ENCODE results near the gene SLC22A1. TPM values are rescaled to one million over a fixed set of nuclear protein-coding genes. Genes with fewer than 3 reads are reported as not detected.

Gene SLC22A1
- total RNA-seq, 1 donor from 2014 or later: 2.0 TPM

DNA sequence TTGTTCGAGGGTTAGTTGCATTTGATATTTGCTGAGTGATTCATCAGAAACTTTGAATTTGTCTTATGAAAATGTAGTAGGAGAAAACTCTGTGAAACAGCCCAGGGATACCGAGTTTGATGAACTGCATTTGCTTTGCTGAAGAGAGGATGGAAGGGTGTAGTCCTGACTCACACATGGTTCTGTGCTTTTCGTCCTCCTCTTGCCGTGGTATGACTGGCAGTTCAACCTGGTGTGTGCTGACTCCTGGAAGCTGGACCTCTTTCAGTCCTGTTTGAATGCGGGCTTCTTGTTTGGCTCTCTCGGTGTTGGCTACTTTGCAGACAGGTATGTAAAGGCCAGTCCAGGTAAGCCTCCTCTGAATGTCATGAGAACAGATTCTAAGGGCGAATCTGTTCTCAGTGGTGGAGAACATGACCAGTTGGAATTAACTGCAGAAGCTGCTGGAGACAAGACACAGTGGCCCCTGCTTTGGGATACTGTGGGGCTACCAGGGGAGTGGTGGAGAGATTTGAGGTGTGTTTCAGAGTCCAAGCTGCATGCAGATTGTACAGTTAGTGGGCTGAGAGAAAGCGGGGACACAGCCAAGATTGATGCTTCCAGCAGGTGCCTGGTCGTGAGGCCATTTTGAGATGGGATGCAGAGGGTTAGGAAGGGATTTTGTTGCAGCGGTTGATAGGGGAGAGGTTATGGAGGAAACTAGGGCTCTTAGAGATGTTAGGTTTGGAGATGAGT lies 8.4 kb downstream of the SLC22A1 start:
- Mint-ChIP-seq H3K36me3 (peaks cover 7% of the 10 kb centered on the region), H3K4me1 (no peaks in the 10 kb centered on the region), H3K4me3 (no peak overlapping the region), H3K27me3 (ENCODE audit: low read depth) (no peaks in the 10 kb centered on the region), H3K9me3 (peaks cover 3% of the 10 kb centered on the region), H3K27ac (no peak overlapping the region)
- no peak for DNase-seq (ENCODE audit: low spot score in 2 of 2, unreplicated experiment in 2 of 2)
- TF ChIP-seq, protein P1, sequence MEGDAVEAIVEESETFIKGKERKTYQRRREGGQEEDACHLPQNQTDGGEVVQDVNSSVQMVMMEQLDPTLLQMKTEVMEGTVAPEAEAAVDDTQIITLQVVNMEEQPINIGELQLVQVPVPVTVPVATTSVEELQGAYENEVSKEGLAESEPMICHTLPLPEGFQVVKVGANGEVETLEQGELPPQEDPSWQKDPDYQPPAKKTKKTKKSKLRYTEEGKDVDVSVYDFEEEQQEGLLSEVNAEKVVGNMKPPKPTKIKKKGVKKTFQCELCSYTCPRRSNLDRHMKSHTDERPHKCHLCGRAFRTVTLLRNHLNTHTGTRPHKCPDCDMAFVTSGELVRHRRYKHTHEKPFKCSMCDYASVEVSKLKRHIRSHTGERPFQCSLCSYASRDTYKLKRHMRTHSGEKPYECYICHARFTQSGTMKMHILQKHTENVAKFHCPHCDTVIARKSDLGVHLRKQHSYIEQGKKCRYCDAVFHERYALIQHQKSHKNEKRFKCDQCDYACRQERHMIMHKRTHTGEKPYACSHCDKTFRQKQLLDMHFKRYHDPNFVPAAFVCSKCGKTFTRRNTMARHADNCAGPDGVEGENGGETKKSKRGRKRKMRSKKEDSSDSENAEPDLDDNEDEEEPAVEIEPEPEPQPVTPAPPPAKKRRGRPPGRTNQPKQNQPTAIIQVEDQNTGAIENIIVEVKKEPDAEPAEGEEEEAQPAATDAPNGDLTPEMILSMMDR (IDR thresholded peaks at IDR 0.05; ENCODE audit: unreplicated experiment): no peak

DNA sequence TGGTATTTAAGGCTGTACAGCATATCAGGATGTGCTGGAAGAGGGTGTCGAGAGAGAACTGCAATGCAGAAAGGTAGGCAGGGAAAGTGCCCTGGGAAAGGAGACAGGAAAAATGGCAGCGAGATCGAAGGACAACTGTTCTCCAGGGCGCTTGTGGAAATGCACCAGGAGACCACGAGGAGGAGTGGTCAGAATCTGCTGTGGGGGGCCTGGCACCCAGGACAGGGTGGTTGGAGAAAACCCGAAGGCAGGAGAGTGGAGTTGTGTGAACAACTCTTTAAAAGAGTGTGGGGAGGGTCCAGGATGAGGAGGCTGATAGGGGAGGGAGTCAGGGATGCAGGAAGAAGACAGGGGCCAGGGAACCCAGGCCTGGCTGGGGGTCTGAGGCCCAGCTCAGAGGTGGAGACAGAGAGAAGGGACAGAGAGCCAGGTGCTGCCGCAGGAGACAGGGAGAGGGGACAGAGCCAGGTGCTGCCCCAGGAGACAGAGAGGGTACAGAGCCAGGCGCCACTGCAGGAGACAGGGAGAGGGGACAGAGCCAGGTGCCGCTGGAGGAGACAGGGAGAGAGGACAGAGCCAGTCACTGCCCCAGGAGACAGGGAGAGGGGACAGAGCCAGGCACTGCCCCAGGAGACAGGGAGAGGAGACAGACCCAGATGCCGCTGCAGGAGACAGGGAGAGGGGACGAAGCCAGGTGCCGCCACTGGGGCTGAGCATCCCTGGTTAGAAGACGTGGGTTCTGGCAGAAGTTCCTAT lies 9.3 kb downstream of the SLC22A1 start:
- H3K9me3 Mint-ChIP-seq: no peaks in the 10 kb centered on the region
- peaks cover 7% of the 10 kb centered on the region for H3K36me3 Mint-ChIP-seq
- H3K27me3 Mint-ChIP-seq (ENCODE audit: low read depth): no peaks in the 10 kb centered on the region
- H3K4me1 Mint-ChIP-seq: no peaks in the 10 kb centered on the region
- TF ChIP-seq, protein P1 (IDR thresholded peaks at IDR 0.05; ENCODE audit: unreplicated experiment): no peak
- H3K27ac Mint-ChIP-seq: no peak overlapping the region
- peak in 1 of 2 experiments; percentile 33 for DNase-seq (ENCODE audit: low spot score in 2 of 2, unreplicated experiment in 2 of 2)
- H3K4me3 Mint-ChIP-seq: no peak overlapping the region

DNA sequence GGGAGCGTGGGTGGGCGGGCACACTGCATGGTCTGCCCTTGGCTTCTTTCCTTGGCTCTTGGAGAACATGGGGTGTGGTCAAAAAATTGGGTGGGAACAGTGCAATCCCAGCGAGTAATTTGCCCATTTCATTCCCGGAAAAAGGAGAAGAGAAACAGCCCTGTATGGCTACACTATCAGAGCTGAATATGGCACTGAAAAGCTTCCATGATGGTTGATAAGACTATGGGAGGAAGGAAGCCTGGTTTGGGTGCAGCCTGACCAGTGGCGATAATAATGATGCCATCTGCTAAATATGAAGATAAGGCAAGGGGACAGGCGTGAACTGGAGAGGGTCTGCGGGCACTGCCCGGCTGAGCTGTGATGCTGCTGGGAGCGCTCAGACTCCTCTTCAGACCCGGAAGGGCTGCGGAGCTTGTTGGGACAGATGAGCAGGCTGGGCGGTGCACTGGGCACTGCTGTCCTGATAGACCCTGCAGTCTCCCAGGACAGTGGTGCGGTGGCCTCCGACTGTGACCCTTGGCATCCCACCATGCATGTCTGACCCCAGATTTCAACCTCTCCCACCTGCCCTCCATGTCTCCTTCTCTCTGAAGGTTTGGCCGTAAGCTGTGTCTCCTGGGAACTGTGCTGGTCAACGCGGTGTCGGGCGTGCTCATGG lies 10.2 kb downstream of the SLC22A1 start:
- Mint-ChIP-seq H3K27me3 (ENCODE audit: low read depth) (no peaks in the 10 kb centered on the region), H3K4me1 (no peaks in the 10 kb centered on the region), H3K36me3 (peaks cover 7% of the 10 kb centered on the region), H3K9me3 (no peaks in the 10 kb centered on the region), H3K4me3 (no peak overlapping the region), H3K27ac (no peak overlapping the region)
- TF ChIP-seq, protein P1 (IDR thresholded peaks at IDR 0.05; ENCODE audit: unreplicated experiment): no peak
- DNase-seq (ENCODE audit: low spot score in 2 of 2, unreplicated experiment in 2 of 2): peak in 1 of 2 experiments; percentile 24

DNA sequence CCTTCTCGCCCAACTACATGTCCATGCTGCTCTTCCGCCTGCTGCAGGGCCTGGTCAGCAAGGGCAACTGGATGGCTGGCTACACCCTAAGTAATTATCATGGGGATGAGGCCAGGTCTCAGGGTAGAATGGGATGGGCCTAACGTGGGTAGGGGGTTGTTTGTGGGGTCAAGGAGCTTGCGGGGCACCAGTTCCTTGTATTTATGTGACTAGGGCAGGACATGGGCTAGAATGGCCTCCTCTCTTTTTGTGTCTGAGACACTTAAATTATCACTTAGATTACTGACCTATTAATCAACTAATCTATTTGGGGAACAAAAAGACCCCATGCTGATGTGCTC lies 10.7 kb downstream of the SLC22A1 start:
- H3K27ac Mint-ChIP-seq: no peak overlapping the region
- H3K4me3 Mint-ChIP-seq: no peak overlapping the region
- no peaks in the 10 kb centered on the region for H3K27me3 Mint-ChIP-seq (ENCODE audit: low read depth)
- H3K9me3 Mint-ChIP-seq: no peaks in the 10 kb centered on the region
- peak in 1 of 2 experiments; percentile 13 for DNase-seq (ENCODE audit: low spot score in 2 of 2, unreplicated experiment in 2 of 2)
- no peaks in the 10 kb centered on the region for H3K4me1 Mint-ChIP-seq
- peaks cover 7% of the 10 kb centered on the region for H3K36me3 Mint-ChIP-seq
- TF ChIP-seq, protein P1 (IDR thresholded peaks at IDR 0.05; ENCODE audit: unreplicated experiment): no peak

DNA sequence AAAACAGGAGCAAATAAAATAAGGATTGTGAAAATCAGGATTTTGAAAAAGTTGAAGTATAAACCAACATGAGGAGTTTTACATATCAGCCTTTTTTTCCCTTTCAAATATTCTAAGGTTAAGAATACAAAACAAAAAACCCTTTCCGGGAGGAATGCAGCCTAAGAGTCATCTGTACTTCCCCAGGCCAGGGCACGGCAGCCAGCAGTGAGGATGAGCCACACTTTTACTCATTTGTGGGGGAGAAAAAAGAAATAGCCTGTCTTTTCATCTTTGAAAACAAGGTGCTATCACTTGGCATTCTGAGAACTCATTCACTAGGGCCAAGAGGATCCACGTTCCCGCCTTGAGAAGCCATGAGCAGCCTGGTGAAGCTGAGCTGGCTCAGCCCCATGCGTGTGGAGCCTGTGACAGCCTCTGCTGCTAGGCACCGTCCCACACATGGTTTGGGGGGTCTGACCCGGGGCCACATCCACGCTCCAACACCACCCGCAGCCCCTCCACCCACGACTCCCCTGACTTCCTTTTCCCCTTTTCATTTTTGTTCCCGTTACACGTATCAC lies 11.2 kb downstream of the SLC22A1 start:
- no peaks in the 10 kb centered on the region for H3K4me1 Mint-ChIP-seq
- H3K36me3 Mint-ChIP-seq: peaks cover 7% of the 10 kb centered on the region
- TF ChIP-seq, protein P1 (IDR thresholded peaks at IDR 0.05; ENCODE audit: unreplicated experiment): no peak
- no peak overlapping the region for H3K4me3 Mint-ChIP-seq
- peak overlapping the region; percentile 32 for H3K27ac Mint-ChIP-seq
- no peak for DNase-seq (ENCODE audit: low spot score in 2 of 2, unreplicated experiment in 2 of 2)
- no peaks in the 10 kb centered on the region for H3K9me3 Mint-ChIP-seq
- H3K27me3 Mint-ChIP-seq (ENCODE audit: low read depth): no peaks in the 10 kb centered on the region
